Femur (tissue), 1 donor: Measurements from ENCODE around the gene NDE1.
A peak's percentile ranks its signal among the peaks of the same experiment; 100 is the strongest.

Experiments used
- DNase-seq: peaks from one replicate; pipeline ENCODE4 v3.0.0-alpha.2; 2017

Gene NDE1

DNA sequence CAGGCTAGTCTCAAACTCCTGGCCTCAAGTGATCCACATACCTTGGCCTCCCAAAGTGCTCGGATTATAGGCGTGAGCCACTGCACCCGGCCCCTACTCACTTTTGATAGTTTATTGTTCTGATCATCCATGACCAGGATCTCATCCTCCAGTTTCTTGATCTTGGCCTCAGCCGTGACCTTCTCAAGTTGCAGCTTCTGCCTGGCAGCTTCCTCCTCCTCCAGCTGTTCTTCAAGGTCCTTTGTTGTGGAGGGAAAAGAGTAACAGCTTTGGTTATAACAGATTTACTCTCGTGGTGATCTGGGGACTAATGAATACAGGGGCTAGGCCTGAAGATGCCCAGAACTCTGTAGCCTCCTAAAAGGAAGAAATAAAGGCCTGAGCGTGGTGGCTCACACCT, 89.9 kb downstream of the NDE1 start:
- no peak for DNase-seq

DNA sequence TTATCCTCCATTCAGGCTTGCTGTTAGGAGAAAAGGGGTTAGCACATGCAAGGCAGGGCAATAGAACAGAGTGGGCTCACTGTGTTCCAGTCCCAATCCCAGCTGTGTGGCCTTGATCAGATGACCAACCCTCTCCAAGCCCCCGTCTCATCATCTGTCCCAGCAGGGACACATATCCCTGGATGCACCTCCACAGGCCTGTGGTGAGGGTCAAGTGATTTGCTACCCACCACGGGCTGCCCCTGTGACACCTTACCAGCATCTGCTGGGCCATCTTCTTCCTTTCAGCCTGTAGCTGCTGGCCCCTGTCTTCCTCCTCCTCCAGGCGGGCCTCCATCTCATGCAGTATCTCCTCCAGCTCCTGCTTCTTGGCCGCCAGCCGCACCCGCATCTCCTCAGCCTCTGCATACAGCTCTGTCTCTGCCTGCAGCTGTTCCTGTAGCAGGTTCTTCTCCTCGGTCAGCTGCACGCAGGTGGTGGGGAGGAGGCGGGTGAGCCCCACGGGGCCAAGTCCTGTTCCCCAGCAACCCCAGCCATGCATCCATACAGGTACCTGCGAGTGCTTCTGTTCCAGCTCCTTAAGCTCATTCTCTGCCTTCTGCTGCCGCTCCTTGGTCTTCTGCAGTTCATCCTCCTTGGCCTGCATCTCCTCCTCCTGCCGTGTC, 91.3 kb downstream of the NDE1 start:
- no peak for DNase-seq

DNA sequence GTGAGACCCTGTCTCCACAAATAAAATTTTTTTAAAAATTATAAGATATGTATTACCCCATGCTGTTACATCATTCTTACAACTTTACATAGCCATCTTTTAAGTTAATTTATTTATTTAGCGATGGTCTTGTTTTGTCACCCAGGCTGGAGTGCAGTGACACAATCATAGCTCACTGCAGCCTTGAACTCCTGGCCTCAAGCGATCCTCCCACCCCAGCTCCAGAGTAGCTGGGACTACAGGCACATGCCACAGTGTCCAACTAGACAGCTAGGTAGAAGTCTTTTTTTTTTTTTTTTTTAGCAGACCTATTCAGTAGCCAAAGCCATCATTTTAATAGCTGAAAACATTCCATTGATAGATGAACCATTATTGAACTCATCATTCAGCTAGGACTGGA, 92.7 kb downstream of the NDE1 start:
- DNase-seq = no peak

DNA sequence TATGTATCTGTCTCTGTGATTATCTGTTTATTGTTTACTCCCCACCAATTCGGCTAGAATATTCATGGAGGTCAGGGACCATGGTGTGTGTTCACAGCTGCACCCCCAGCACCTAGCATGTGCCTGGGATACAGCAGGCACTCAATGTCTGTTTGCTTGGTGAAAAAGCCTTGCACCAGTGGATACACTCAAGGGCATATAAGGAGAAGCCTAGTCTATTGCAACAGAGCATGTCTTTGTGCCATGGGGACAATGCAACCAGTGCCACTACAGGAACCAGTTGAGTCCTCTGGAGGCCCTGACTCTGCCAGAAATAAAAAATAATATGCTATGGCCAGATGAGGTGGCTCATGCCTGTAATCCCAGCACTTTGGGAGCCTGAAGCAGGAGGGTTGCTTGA, 93.6 kb downstream of the NDE1 start:
- DNase-seq = no peak

DNA sequence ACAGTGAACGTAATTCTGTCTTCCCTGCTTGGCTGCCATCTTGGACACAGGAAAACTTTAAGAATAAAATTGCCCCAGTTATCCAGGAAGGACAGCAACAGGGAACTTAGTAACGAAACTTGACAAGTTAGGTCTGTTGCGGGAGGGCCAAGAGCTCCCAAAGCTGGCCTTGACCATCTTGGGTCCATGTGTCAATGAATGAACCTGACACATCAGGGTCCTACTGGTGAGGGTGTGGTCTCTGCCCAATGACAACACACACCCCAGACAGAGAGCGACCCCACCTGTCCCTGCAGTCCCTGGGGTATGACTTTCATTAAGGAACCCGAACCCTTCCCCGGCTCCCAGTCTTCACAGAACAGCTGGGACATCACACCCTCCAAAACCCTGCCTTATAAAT, 96.3 kb downstream of the NDE1 start:
- DNase-seq = no peak

DNA sequence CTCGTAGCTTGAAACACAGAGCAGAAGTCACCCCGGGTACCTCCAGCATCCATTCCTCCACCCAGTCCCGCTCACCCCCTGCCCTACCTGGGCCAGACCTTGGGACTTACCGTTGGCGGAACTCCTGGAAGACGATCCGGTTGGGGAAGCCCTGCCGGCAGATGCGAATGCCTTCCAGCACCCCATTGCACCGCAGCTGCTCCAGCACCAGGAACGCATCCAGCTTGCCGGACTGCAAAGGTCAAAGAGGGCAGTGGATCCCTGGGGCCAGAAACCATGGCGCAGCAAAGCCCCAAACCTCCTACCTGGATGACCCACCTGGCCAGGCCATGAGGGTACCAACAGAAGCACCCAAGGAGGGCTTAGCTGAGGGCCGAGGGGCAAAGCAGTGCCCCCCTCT, 97.9 kb downstream of the NDE1 start:
- DNase-seq = no peak

DNA sequence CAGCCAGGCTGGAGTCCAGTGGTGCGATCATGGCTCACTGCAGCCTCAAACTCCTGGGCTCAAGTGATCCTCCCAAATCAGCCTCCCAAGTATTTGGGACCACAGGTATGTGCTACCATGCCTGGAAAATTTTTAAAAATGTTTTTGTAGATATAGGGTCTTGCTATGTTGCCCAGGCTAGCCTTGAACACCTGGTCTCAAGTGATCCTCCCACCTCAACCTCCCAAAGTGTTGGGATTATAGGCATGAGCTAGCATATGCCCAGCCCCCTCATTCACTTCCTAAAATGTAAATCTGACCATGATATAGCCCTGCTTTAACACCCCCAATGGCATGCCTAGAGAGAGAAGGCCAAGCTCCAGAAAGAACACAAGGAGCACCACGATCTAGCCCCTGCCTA, 98.6 kb downstream of the NDE1 start:
- DNase-seq = no peak

DNA sequence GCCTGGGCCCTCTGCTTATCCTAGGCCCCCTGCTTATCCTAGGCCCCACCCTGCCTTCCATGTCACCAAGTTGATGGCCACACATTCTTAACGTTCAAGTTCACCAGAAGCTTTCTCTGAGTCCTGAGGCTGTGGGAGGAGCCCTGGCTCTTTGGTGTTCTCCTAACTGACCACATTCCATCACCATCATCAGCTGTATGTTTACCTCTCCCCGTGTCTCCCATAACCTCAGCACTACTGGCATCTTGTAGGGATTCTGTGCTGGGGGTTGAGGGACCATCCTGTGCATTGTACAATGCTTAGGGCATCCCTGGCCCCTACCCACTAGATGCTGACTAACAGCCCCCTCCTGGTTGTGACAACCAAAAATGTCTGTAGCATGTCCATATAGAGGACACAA, 99.3 kb downstream of the NDE1 start:
- DNase-seq = no peak

DNA sequence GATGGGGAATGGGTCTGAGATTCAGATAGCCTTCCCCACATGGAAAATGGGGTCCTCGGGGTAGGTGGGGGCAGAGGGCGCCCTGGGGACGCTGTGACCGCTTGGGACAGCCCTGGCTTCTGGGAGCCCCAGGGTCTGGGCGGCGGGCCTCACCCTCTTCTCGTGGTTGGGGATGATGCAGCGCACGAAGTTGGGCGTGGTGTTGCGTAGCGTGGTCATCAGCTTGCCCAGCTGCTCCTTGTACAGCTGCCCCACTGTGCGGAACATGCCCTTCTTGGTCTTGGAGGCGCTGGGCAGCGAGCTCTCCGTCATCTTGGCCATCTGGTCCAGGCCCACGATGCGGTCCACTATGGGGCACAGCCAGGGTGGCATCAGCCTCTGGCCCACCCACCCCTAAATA, 99.9 kb downstream of the NDE1 start:
- DNase-seq = no peak

DNA sequence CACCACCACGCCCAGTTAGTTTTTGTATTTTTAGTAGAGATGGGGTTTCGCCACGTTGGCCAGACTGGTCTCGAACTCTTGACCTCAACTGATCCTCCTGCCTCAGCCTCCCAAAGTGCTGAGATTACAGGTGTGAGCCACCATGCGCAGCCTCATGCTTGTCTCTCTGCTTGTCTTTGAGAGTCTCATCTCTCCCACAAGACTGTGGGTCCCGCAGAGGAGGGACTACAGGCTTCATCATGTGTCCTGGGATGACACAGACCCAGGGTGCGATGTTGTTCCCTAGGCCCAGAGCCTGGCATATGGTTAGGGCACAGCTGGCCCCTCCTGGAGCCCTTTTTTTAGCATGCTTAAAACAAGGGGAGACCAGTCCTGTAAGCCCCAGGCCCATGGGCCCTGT, 101.9 kb downstream of the NDE1 start:
- no peak for DNase-seq

DNA sequence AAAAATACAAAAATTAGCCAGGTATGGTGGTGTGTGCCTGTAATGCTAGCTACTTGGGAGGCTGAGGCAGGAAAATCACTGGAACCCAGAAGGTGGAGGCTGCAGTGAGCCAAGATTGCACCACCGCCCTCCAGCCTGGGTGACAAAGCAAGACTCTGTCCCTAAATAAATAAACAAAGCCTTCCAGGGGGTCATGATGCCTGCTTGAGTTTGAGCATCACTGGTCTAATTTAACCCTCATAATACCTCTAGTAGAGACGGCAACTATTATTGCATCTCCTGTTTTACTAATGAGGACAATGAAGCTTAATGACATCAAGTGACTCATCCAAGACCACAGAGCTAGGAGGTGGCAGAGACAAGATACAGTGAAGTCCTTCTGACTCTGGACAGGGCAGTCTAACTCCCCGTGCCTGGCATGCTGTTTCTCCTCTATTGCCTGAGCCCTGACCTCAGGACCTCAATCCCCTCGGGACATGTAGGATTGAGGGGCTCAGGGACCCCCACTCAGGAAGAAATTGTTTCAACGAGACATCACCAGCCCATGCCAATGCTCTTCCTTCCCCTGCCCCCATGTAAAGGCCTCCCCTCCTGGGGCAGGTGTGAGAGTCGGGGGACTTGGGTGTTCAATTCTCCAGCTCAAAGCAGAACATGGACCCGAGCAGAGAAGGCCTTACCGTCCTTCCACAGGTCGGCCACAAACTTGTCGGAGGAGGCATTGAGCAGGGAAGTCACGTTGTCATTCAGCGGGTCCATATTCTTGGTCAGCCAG, 102.9 kb downstream of the NDE1 start:
- no peak for DNase-seq

DNA sequence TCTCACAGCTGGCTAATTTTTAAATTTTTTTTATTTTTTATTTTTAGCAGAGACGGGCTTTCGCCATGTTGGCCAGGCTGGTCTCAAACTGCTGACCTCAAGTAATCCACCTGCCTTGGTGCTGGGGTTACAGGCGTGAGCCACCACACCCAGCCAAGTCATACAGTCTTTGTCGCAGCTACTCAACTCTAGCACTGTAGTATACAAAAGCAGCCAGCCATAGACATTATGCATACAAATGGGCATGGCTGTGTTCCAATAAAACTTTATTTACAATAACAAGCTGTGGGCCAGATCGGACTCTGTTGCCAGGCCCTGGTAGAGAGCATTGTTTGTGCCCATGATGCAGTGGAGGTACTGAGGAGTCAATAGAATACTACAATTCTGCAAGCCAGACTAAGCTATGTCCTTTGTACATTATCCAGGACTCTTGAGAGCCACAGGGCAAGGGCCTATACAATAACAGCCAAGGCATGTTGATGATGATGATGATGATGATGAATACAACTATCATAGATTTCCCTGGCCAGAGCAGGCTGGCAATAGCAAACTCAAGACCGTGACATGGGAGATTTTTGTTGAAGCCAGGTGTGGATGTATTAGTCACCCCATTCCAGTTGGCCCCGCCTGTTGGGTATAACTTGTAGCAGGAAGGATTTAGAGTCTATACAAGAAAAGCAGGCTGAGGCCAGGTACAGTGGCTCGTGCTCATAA, 104.9 kb downstream of the NDE1 start:
- DNase-seq = no peak

DNA sequence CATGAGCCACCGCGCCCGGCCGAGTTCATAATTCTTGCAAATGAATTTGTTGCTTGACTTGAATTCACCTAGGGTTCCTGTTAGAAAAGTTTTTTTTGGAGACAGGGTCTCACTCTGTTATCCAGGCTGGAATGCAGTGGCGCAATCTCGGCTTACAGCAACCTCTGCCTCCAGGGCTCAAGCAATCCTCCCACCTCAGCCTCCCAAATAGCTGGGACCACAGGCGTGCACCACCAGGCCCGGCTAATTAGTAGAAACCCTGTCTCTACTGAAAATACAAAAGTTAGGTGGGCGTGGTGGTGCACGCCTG, 107.0 kb downstream of the NDE1 start:
- DNase-seq = no peak

DNA sequence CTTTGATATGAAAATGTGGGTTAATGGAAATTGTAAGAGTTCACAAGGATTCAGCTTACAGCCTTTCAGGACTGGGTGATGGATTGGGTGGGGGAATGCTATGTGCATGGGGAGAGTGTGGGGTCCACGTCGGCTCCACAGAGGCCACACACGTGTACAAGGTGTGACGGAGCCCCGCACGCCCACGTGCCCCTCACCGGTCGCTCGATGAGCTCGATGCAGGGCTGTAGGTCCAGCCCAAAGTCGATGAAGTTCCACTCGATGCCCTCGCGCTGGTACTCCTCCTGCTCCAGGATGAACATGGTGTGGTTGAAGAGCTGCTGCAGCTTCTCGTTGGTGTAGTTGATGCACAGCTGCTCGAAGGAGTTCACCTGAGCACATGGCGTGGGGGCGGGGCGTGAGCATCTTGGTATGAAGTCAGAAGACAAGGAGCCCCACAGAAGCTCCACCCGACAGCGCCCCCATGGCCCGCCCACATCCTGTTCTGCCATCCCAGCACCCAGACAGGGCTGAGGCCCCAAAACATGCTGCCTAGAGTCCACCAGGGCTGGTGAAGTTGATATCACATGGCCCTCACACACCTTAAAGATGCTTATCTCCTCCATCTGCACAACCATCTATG, 107.7 kb downstream of the NDE1 start:
- no peak for DNase-seq

DNA sequence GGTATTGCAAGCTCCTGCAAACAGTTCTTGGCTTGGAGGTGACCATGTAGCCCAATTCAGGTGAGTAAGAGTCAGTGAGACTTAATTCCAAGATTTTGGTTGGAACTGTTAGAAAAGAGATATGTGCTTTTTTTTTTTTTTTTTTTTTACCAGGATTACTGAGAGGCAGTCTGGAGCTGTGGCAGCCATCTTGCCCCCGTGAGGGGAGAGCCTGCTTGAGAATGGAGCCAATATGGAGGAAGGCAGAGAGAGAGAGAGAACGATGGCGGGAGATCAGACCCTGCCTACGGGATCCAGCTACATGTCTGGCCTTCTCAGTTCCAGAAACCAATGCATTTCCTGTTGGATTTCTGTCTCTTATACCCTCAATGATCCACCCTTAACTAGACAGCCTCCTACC, 109.0 kb downstream of the NDE1 start:
- DNase-seq = no peak

DNA sequence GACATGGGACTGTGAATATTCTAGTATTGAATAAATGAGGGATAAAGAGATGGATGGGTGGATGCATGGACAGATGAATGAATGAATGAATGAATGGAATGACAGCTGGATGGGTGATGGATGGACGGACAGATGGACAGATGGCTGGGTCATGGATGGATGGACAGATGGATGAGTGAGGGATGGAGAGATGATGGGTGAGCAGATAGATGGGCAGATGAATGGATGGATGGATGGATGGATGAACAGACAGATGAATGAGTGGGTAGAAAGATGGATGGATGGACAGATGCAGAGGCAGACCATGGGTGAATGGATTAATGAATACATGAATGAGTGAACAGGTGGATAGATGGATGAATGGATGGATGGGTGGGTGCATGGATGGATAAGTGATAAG, 110.1 kb downstream of the NDE1 start:
- no peak for DNase-seq

DNA sequence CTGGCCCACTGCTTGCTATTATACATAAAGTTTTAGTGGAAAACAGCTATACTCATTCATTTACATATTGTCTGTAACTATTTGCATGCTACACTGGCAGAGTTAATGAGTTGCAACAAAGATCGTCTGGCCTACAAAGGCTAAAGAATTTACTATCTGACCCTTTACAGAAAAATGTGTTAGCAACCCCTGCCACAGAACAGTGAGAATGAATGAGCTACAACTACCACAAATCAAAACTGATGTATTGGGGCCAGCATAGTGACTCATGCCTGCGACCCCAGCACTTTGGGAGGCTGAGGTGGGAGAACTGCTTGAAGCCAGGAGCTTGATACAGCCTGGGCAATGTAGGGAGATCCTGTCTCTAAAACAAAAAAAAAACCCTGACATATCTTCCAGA, 114.1 kb downstream of the NDE1 start:
- DNase-seq = no peak

DNA sequence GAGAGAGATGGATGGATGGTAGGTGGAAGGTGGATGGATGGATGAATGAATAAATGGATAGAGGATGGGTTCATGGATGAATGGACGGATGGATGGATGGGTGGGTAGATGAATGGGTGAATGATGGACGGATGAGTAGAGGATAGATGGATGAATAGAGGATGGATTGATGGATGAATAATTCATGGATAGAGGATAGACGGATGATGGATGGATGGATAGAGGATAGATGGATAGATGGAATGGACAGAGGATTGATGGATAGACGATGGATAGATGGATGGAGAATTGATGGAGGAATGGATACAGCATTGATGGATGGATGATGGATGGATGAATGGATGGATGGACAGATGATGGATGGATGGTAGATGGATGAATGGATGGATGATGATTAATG, 115.1 kb downstream of the NDE1 start:
- no peak for DNase-seq

DNA sequence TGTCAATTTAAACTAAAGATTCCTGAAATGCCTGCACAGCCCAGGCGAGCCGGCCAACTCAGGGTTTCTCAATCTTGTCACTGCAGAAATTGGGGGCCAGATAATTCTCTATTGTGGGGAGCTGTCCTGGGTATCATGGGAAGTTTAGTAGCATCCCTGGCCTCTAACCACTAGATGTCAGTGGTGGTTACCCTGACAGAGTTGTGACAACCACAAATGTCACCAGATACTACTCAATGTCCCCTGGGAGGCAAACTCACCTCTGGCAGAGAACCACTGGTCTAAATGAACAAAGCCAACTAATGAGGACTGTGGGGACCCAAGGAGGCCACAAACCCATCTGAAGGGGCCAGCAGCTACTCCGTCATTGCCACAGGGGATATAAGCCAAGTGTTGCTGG, 115.8 kb downstream of the NDE1 start:
- peak; percentile 57 for DNase-seq

DNA sequence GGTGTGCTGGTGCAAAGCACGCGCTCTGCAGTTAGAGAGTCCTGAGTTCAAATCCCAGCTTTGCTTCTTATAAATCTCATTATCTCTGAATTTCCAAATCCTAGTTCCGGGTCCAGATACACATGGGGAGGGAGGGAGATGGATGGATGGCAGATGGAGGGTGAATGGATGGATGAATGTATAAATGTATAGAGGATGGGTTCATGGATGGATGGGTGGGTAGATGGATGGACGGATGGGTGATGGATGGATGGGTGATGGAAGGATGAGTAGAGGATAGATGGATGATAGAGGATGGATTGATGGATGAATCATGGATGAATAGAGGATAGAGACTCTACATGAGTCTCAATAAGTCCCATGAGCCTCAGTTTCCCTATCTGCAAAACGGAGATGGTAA, 116.9 kb downstream of the NDE1 start:
- no peak for DNase-seq

DNA sequence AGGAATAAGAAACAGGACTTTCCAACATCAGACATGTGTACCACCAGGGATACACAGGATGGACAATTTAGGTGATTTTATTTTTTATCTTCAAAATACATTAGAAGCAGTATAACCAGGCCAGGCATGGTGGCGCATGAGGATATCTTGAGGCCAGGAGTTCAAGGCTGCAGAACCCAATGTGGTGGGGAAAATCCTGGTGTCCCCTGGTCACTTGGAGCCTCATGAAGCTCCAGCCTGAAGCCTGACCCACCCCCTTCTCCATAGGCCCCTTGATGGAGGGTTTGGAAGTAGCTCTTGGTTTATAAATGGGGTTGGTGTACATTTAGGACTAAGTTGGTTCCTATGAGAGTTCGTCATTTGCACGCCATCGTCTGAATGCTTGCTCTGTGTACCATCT, 118.2 kb downstream of the NDE1 start:
- no peak for DNase-seq

DNA sequence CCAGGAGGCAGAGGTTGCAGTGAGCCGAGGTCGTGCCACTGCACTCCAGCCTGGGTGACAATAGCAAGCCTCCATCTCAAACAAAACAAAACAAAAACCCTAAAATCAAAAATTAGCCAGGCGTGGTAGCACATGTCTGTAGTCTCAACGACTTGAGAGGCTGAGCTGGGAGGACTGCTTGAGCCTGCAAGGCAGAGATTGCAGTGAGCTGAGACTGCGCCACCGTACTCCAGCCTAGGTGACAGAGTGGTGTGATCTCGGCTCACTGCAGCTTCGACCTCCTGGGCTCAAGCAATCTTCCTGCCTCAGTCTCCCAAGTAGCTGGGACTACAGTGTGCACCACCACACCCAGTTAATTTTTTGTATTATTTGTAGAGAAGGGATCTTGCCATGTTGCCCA, 119.2 kb downstream of the NDE1 start:
- no peak for DNase-seq

DNA sequence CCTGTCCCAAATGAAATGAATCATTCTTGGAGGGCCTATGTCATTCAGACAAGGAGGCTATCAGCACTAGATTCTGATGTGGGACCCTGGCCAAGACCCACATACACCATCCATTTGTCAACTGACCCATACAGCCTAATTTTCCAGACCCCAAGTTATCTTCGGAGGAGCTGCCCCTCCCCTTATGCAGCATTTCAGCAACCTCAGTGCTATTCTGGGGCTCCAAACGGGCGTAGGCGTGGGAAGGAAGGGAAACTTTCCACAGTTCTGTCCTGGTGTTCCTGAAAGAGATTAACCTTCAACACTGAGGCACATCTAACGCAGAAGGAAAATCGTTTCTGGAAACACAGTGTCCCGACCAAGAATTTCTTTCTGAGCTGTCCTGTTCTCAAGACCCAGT, 120.1 kb downstream of the NDE1 start:
- DNase-seq = peak; percentile 30

DNA sequence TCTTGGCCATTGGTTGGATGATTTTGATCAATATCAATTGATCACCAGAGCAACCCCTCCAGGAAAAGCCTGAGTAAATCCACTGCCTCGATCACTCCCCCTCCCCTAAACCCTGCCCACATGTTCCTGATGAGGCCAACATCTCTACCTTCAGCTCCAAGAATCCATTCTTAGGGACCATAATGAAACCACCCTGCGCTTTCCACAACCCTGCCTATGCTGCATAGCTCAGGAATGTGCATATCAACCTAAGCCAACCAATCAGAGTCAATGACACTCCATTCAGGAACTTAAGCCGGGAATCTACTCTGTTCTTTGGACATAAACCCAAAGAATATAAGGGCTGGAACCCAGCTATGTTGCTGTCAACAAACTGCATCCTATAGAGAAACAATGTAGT, 120.5 kb downstream of the NDE1 start:
- DNase-seq = no peak
